Testis (tissue), 3 donors: ENCODE measurements around the gene MLST8. TPM values are rescaled to one million over a fixed set of nuclear protein-coding genes. Genes with fewer than 3 reads are reported as not detected.

Source experiments
- DNase-seq: peaks from one replicate; pipeline ENCODE4 v3.0.0-alpha.2; 2019
- H3K27ac ChIP-seq, 2 donors: fragments of 200-600 bp; sonication (generic); one replicate each; pipeline ENCODE4 v1.5.1; 2019
- H3K27me3 ChIP-seq: fragments of 200-600 bp; sonication (generic); one replicate; pipeline ENCODE4 v1.5.1; 2019
- H3K36me3 ChIP-seq: fragments of 200-600 bp; sonication (generic); one replicate; pipeline ENCODE4 v1.5.1; 2017; ENCODE audit warnings: low read depth; ENCODE audit errors: missing control alignments
- H3K4me1 ChIP-seq: fragments of 200-600 bp; sonication (generic); one replicate; pipeline ENCODE4 v1.5.1; 2019
- H3K4me3 ChIP-seq, 2 donors: fragments of 200-600 bp; sonication (generic); one replicate each; pipeline ENCODE4 v1.5.1; 2017 to 2019
- H3K9me3 ChIP-seq: fragments of 200-600 bp; sonication (generic); one replicate; pipeline ENCODE4 v1.5.1; 2017
- POLR2A ChIP-seq: fragments of 450-650 bp; IDR thresholded peaks from one replicate; pipeline ENCODE4 v1.6.1; 2017; ENCODE audit warnings: antibody characterized with exemption, mild to moderate bottlenecking, moderate library complexity
- WGBS, 2 donors: methylation state at CpG; one replicate each; pipeline ENCODE4 v1.1.5; 2018; 5-methylcytosine and 5-hydroxymethylcytosine counted together
- intact Hi-C: fragments of 100-400 bp; cut with DNase I; formaldehyde crosslinking; loops from one replicate; pipeline ENCODE4 v1.15.1; 2023; ENCODE audit warnings: low total_unique reads
- polyA plus RNA-seq: library from polyadenylated mRNA; stranded (reverse); fragments of 350-450 nt; fragmentation: Illumina TruSeq; extraction: RNeasy Lipid Tissue Mini Kit (QIAGEN cat#74804); gene quantifications from one replicate; pipeline ENCODE4 v1.2.3, GENCODE V29; 2014; ENCODE audit warnings: low read depth, low replicate concordance; ENCODE audit not compliant: insufficient read depth
- total RNA-seq, 2 donors: library from RNA; depleted of rRNA; stranded (reverse); fragments of >200 nt; gene quantifications; one replicate each; pipeline ENCODE4 v1.2.3, GENCODE V29; 2016
- TF ChIP-seq, protein P1 (sequence below), 3 experiments: fragments of 450-650 bp in 2 of 3; fragments of 200-600 bp in 1 of 3; sonication (generic) in 1 of 3; IDR thresholded peaks; one replicate each; pipeline ENCODE4 v1.5.1; 2016 to 2019; ENCODE audit warnings: antibody characterized with exemption in 3 of 3, mild to moderate bottlenecking in 2 of 3, moderate library complexity in 1 of 3

Gene MLST8
- total and polyA plus RNA-seq, 3 donors from 2014 or later = 89.0 to 113 (median 95.4) TPM

DNA sequence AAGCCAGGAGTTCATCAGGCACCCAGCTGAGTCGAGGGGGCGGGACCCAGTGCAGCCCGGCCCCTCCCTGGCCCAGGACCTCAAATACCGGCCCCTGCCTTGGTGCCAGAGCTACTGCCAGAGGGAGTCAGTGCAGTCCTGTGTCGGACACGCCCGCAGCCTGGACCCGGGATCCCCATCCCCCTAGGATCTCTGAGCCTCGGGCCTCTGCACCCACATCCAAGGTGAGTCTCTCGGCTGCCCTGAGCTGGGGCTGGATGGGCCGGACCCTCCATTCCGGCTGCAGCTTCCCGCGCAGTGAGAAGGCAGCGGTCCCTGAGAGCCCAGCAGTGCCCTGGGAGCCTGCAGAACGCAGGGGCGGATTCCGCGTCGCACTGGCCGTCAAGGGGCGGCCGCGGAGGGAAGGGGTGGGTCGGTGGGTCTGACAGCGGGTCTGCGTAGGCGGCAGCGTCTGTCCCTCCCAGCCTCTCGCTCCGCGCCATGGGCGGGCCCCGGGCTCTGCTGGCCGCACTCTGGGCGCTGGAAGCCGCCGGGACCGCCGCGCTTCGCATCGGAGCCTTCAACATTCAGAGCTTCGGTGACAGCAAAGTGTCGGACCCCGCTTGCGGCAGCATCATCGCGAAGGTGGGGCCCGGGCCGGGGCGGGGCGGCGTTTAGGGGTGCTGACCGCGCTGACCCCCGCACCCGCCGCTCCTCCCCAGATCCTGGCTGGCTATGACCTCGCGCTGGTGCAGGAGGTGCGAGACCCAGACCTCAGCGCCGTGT is 31.3 kb downstream of the MLST8 start, which contains the start of gene DNASE1L2:
Gene DNASE1L2, plus strand, starts transcription at position 108 of the 765 bp plus-strand sequence. Its CDS starts 373 bp downstream, at position 481.
- intact Hi-C loops = no loop called here
- Histone ChIP-seq H3K36me3 (no peaks in the 10 kb centered on the region), H3K27me3 (no peaks in the 10 kb centered on the region), H3K4me3 (peak within 1 kb of the TSS; percentile 15 to 17), H3K27ac (no peak within 1 kb of the TSS), H3K4me1 (peaks cover 9% of the 10 kb centered on the region), H3K9me3 (no peaks in the 10 kb centered on the region)
- 0 to 31% methylated on average over 8 to 27 of the region's 64 CpGs for WGBS, 2 donors
- TF ChIP-seq POLR2A = no peak
- TF ChIP-seq, protein P1, sequence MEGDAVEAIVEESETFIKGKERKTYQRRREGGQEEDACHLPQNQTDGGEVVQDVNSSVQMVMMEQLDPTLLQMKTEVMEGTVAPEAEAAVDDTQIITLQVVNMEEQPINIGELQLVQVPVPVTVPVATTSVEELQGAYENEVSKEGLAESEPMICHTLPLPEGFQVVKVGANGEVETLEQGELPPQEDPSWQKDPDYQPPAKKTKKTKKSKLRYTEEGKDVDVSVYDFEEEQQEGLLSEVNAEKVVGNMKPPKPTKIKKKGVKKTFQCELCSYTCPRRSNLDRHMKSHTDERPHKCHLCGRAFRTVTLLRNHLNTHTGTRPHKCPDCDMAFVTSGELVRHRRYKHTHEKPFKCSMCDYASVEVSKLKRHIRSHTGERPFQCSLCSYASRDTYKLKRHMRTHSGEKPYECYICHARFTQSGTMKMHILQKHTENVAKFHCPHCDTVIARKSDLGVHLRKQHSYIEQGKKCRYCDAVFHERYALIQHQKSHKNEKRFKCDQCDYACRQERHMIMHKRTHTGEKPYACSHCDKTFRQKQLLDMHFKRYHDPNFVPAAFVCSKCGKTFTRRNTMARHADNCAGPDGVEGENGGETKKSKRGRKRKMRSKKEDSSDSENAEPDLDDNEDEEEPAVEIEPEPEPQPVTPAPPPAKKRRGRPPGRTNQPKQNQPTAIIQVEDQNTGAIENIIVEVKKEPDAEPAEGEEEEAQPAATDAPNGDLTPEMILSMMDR (IDR thresholded peaks at IDR 0.05) = no peak
- DNase-seq = no peak

DNA sequence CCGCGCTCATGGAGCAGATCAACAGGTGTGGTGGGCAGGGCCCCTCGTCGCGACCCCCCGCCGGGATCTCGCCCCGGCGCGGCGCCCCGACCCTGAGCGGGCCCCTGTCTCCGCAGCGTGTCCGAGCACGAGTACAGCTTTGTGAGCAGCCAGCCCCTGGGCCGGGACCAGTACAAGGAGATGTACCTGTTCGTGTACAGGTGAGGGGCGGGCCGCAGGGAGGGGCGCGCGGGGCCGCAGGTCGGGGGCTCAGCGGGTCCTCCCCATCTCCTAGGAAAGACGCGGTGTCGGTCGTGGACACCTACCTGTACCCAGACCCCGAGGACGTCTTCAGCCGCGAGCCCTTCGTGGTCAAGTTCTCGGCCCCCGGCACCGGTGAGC is 31.8 kb downstream of the MLST8 start:
- Histone ChIP-seq H3K27ac (no peak overlapping the region), H3K9me3 (no peaks in the 10 kb centered on the region), H3K4me1 (peaks cover 9% of the 10 kb centered on the region), H3K27me3 (no peaks in the 10 kb centered on the region), H3K36me3 (no peaks in the 10 kb centered on the region), H3K4me3 (peak overlapping the region; percentile 15 to 17)
- no peak for DNase-seq
- WGBS, 2 donors = 31% methylated on average over 20 of the region's 40 CpGs; no CpG with 5 or more reads in 1 of the 2 donors
- TF ChIP-seq POLR2A = no peak
- TF ChIP-seq, protein P1 (IDR thresholded peaks at IDR 0.05) = no peak
- intact Hi-C loops = no loop called here

- TF ChIP-seq POLR2A = no peak
- TF ChIP-seq, protein P1 (IDR thresholded peaks at IDR 0.05) = no peak
- Histone ChIP-seq H3K4me3 (peak overlapping the region in 1 of 2 donors; percentile 17), H3K27me3 (no peaks in the 10 kb centered on the region), H3K27ac (no peak overlapping the region), H3K36me3 (no peaks in the 10 kb centered on the region), H3K9me3 (no peaks in the 10 kb centered on the region), H3K4me1 (peaks cover 9% of the 10 kb centered on the region)
- 43% methylated on average over 40 of the region's 65 CpGs; no CpG with 5 or more reads in 1 of the 2 donors for WGBS, 2 donors
- DNase-seq = no peak
- intact Hi-C loops = no loop called here
Observed at GRCh38 chr16:2237493-2238149, 32.4 kb downstream of the MLST8 start.

- WGBS, 2 donors = 60 to 75% methylated on average over 1 to 18 of the region's 18 CpGs
- no peaks in the 10 kb centered on the region for H3K36me3 ChIP-seq
- DNase-seq = no peak
Observed at GRCh38 chr16:2238150-2238837, 33.0 kb downstream of the MLST8 start.

More at GRCh38 chr16:2238150-2238837, 33.0 kb downstream of the MLST8 start:
- Histone ChIP-seq H3K27ac (no peak overlapping the region), H3K4me3 (no peak overlapping the region), H3K27me3 (no peaks in the 10 kb centered on the region), H3K9me3 (no peaks in the 10 kb centered on the region), H3K4me1 (peaks cover 9% of the 10 kb centered on the region)
- TF ChIP-seq POLR2A = no peak
- TF ChIP-seq, protein P1 (IDR thresholded peaks at IDR 0.05) = no peak
- intact Hi-C loops = no loop called here
